ENCODE measurements around the gene CARD6.

DNA sequence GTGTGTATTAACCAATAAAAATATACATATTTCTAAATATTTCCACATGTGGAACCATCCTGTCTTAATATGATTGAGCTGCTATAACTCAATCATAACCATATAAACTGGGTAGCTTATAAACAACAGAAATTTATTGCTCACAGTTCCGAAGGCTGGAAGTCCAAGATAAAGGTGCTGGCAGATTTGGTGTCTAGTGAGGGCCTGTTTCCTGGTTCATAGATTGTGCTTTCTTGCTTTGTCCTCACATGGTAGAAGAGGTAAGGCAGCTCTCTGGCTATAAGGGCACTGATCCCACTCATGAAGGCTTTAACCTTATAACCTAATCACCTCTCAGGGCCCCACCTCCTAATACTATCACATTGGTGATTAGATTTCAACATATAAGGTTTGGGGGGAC is 29.0 kb upstream of the CARD6 start:
- TF ChIP-seq CTCF (IDR thresholded peaks at IDR 0.05) = no peak
- TF ChIP-seq, protein P1, sequence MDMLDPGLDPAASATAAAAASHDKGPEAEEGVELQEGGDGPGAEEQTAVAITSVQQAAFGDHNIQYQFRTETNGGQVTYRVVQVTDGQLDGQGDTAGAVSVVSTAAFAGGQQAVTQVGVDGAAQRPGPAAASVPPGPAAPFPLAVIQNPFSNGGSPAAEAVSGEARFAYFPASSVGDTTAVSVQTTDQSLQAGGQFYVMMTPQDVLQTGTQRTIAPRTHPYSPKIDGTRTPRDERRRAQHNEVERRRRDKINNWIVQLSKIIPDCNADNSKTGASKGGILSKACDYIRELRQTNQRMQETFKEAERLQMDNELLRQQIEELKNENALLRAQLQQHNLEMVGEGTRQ (IDR thresholded peaks at IDR 0.05) = no peak
- TF ChIP-seq POLR2A (IDR thresholded peaks at IDR 0.05; ENCODE audit: low read length) = no peak
- TF ChIP-seq HDAC2 (IDR thresholded peaks at IDR 0.05) = no peak
- TF ChIP-seq SREBF2 (IDR thresholded peaks at IDR 0.05) = no peak
- no peak for TF ChIP-seq SMC3 (IDR thresholded peaks at IDR 0.05)
- TF ChIP-seq, protein P2, sequence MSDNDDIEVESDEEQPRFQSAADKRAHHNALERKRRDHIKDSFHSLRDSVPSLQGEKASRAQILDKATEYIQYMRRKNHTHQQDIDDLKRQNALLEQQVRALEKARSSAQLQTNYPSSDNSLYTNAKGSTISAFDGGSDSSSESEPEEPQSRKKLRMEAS (IDR thresholded peaks at IDR 0.05) = no peak
- TF ChIP-seq KDM5A (IDR thresholded peaks at IDR 0.05) = no peak
- no peak for TF ChIP-seq ZFP36 (IDR thresholded peaks at IDR 0.05; ENCODE audit: borderline replicate concordance, partially characterized antibody)

Measured in A549 (cell line).